SK-N-MC (cell line): Measurements from ENCODE around the gene SLCO3A1.

Experiments
- DNase-seq: peaks from one replicate; pipeline ENCODE4 v3.0.0-alpha.2; 2011; ENCODE audit warnings: low read depth, low spot score
- H3K27ac ChIP-seq: fragments of 200-600 bp; sonication (generic); 2 replicates; pipeline ENCODE4 v1.5.1; 2016; ENCODE audit warnings: mixed run types
- H3K36me3 ChIP-seq: fragments of 200-600 bp; sonication (generic); 2 replicates; pipeline ENCODE4 v1.6.1; 2017; ENCODE audit warnings: antibody characterized with exemption, low read length, mixed read lengths; ENCODE audit not compliant: insufficient read depth
- H3K4me3 ChIP-seq: fragments of 200-600 bp; sonication (generic); 2 replicates; pipeline ENCODE4 v1.5.1; 2016
- H3K9ac ChIP-seq: fragments of 200-600 bp; sonication (generic); 2 replicates; pipeline ENCODE4 v1.8.0; 2017; ENCODE audit warnings: mixed run types, mixed read lengths; ENCODE audit not compliant: insufficient read length
- H3K9me3 ChIP-seq: fragments of 200-600 bp; sonication (generic); 2 replicates; pipeline ENCODE4 v1.6.1; 2017; ENCODE audit warnings: low read depth, mild to moderate bottlenecking, antibody characterized with exemption, low read length, moderate library complexity, mixed read lengths
- EZH2 ChIP-seq: fragments of 200-600 bp; sonication (generic); IDR thresholded peaks from one replicate; pipeline ENCODE4 v1.6.1; 2017; ENCODE audit warnings: antibody characterized with exemption
- FOXP2 ChIP-seq: optimal IDR thresholded peaks from 2 replicates; pipeline ENCODE3; 2011; ENCODE audit warnings: mild to moderate bottlenecking, moderate library complexity; ENCODE audit not compliant: insufficient read depth; ENCODE audit errors: extremely low read length, control extremely low read depth
- POLR2AphosphoS5 ChIP-seq: IDR thresholded peaks from 2 replicates; pipeline ENCODE4 v1.6.1; 2012; ENCODE audit warnings: mild to moderate bottlenecking, low read depth, low read length, borderline replicate concordance

Gene SLCO3A1

GRCh38 chr15:91855241-91855640, 1.7 kb downstream of the SLCO3A1 start:
- Histone ChIP-seq H3K9me3 (no peaks in the 10 kb centered on the region), H3K4me3 (peak overlapping the region; percentile 85), H3K9ac (no peak overlapping the region), H3K36me3 (no peaks in the 10 kb centered on the region), H3K27ac (peak overlapping the region; percentile 54; the same call in 1 of the 2 replicates)
- no peak for DNase-seq
- no peak for TF ChIP-seq POLR2AphosphoS5
- TF ChIP-seq FOXP2: no peak
- TF ChIP-seq EZH2: no peak

- Histone ChIP-seq H3K9ac (no peak overlapping the region), H3K9me3 (no peaks in the 10 kb centered on the region), H3K4me3 (peak overlapping the region; percentile 85), H3K27ac (no peak overlapping the region), H3K36me3 (no peaks in the 10 kb centered on the region)
- TF ChIP-seq FOXP2 (no peak), POLR2AphosphoS5 (peak; percentile 39; the same call in 1 of the 2 replicates), EZH2 (no peak)
- DNase-seq: no peak
These were observed 2.4 kb downstream of the SLCO3A1 start for GRCh38 chr15:91855684-91856489.

- TF ChIP-seq POLR2AphosphoS5: no peak
- no peak for TF ChIP-seq FOXP2
- TF ChIP-seq EZH2: no peak
- H3K36me3 ChIP-seq: no peaks in the 10 kb centered on the region
- no peaks in the 10 kb centered on the region for H3K9me3 ChIP-seq
- H3K4me3 ChIP-seq: no peak overlapping the region
- no peak overlapping the region for H3K27ac ChIP-seq
- DNase-seq: no peak
- H3K9ac ChIP-seq: no peak overlapping the region
These were observed 3.7 kb downstream of the SLCO3A1 start for GRCh38 chr15:91857224-91857585.

- H3K9ac ChIP-seq: no peak overlapping the region
- H3K27ac ChIP-seq: no peak overlapping the region
- no peaks in the 10 kb centered on the region for H3K36me3 ChIP-seq
- no peaks in the 10 kb centered on the region for H3K9me3 ChIP-seq
- TF ChIP-seq EZH2 (no peak), FOXP2 (no peak), POLR2AphosphoS5 (no peak)
- H3K4me3 ChIP-seq: no peak overlapping the region
- DNase-seq: no peak
These were observed 4.3 kb downstream of the SLCO3A1 start for GRCh38 chr15:91857772-91858171.

DNA sequence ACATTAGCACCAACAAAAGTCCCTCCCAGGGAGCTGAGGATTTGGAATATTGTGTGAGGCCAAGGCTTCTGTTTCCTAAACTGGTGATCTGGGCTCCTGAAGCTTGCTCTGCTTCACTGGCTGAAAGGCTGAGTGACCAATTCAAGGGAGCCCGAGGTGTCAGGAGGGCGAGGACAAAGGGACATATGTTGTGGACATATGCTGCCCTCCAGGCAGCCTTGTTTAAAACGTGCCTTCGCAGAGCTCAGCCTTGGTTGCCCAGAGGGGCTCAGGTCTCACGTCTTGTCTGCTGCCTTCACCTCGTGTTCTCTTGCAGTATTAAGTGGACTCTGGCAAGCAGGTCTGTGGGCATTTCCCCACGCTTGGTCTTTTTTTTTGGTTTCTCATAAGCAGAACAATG, 7.0 kb downstream of the SLCO3A1 start:
- H3K36me3 ChIP-seq: no peaks in the 10 kb centered on the region
- H3K9ac ChIP-seq: no peak overlapping the region
- no peak overlapping the region for H3K4me3 ChIP-seq
- H3K9me3 ChIP-seq: no peaks in the 10 kb centered on the region
- DNase-seq: no peak
- no peak for TF ChIP-seq POLR2AphosphoS5
- no peak for TF ChIP-seq FOXP2
- no peak for TF ChIP-seq EZH2
- H3K27ac ChIP-seq: no peak overlapping the region

- H3K9ac ChIP-seq: no peak overlapping the region
- no peak for DNase-seq
These were observed 7.7 kb downstream of the SLCO3A1 start for GRCh38 chr15:91861223-91861622.

GRCh38 chr15:91862891-91863504, 9.5 kb downstream of the SLCO3A1 start:
- H3K4me3 ChIP-seq: no peak overlapping the region
- no peak overlapping the region for H3K9ac ChIP-seq
- no peaks in the 10 kb centered on the region for H3K36me3 ChIP-seq
- H3K27ac ChIP-seq: no peak overlapping the region
- no peak for DNase-seq
- no peaks in the 10 kb centered on the region for H3K9me3 ChIP-seq
- no peak for TF ChIP-seq POLR2AphosphoS5
- TF ChIP-seq FOXP2: no peak
- TF ChIP-seq EZH2: no peak

More at GRCh38 chr15:91861223-91861622, 7.7 kb downstream of the SLCO3A1 start:
- Histone ChIP-seq H3K9me3 (no peaks in the 10 kb centered on the region), H3K36me3 (no peaks in the 10 kb centered on the region), H3K27ac (no peak overlapping the region), H3K4me3 (no peak overlapping the region)
- TF ChIP-seq POLR2AphosphoS5 (no peak), FOXP2 (no peak), EZH2 (no peak)

GRCh38 chr15:91863621-91864255, 10.2 kb downstream of the SLCO3A1 start:
- H3K9ac ChIP-seq: no peak overlapping the region
- TF ChIP-seq POLR2AphosphoS5 (no peak), FOXP2 (no peak), EZH2 (no peak)
- H3K4me3 ChIP-seq: no peak overlapping the region
- H3K27ac ChIP-seq: no peak overlapping the region
- no peaks in the 10 kb centered on the region for H3K36me3 ChIP-seq
- no peaks in the 10 kb centered on the region for H3K9me3 ChIP-seq
- no peak for DNase-seq

- H3K9me3 ChIP-seq: no peaks in the 10 kb centered on the region
- H3K9ac ChIP-seq: no peak overlapping the region
- no peak overlapping the region for H3K27ac ChIP-seq
- H3K4me3 ChIP-seq: no peak overlapping the region
- DNase-seq: no peak
- TF ChIP-seq POLR2AphosphoS5 (no peak), FOXP2 (no peak), EZH2 (no peak)
- no peaks in the 10 kb centered on the region for H3K36me3 ChIP-seq
These were observed 11.2 kb downstream of the SLCO3A1 start for GRCh38 chr15:91864664-91865063.
